Fibroblast of mammary gland (primary cell): ENCODE data around the gene ADGRG7.
A peak's percentile ranks its signal among the peaks of the same experiment; 100 is the strongest.

ENCODE experiments used
- DNase-seq: peaks from one replicate; pipeline ENCODE4 v3.0.0-alpha.2; 2010; ENCODE audit warnings: low read depth
- H3K4me3 ChIP-seq: 2 replicates; pipeline ENCODE4 v1.5.1; 2011; ENCODE audit warnings: low read depth, mild to moderate bottlenecking, low read length, moderate library complexity; ENCODE audit not compliant: control insufficient read depth
- CTCF ChIP-seq: conservative IDR thresholded peaks from 2 replicates; pipeline ENCODE4 v1.5.1; 2011; ENCODE audit warnings: low read depth, low read length, inconsistent platforms; ENCODE audit not compliant: control insufficient read depth, insufficient read depth

The ADGRG7 gene

GRCh38 chr3:100719136-100719535 lies 109.7 kb downstream of the ADGRG7 start:
- DNase-seq, result no peak
- no peak overlapping the region for H3K4me3 ChIP-seq
- TF ChIP-seq CTCF, result no peak

GRCh38 chr3:100720426-100720825 lies 111.0 kb downstream of the ADGRG7 start:
- no peak for DNase-seq
- TF ChIP-seq CTCF, result no peak
- H3K4me3 ChIP-seq, result no peak overlapping the region

GRCh38 chr3:100725935-100726513 lies 116.6 kb downstream of the ADGRG7 start:
- no peak overlapping the region for H3K4me3 ChIP-seq
- no peak for TF ChIP-seq CTCF

DNA sequence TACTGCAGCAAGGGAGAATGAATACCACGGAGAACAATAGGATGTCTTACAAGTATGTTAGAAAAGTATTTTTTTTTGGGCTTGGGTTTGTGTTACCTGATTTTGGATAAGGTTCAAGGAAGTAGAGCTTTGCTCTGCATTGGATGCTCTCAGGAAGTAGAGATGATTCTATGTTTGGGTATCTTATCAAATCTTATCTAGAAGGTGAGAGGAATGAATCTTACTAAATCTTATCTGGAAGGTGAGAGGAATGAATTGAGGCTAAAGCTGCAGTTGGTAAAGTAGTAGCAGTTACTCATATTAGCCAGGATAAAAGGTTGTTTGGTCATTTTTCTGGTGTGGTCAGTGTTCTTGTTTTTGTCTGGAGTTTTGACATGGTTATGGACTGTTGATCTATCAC lies 117.3 kb downstream of the ADGRG7 start:
- TF ChIP-seq CTCF, result no peak
- DNase-seq, result no peak
- H3K4me3 ChIP-seq, result no peak overlapping the region

More at GRCh38 chr3:100725935-100726513, 116.6 kb downstream of the ADGRG7 start:
- no peak for DNase-seq

DNA sequence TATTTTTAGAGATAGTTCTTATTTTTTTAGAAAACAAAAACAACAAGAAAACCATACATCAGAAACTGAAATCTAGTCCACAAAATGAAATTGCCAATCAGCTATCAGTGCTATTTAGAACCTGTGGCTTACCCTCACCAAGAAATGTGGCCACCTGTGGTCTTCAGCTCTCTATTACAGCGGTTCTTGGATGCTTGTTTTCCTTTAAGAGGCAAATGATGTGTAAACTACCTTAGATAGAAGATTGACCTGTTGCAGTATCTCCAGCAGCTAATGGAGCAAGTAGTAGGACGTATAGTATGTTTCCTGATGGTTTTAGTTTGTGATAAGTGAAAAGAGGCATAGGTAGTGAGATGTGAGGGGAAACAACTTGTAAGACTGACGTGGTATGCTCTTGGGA lies 121.1 kb downstream of the ADGRG7 start:
- H3K4me3 ChIP-seq, result no peak overlapping the region
- no peak for TF ChIP-seq CTCF
- DNase-seq, result no peak

DNA sequence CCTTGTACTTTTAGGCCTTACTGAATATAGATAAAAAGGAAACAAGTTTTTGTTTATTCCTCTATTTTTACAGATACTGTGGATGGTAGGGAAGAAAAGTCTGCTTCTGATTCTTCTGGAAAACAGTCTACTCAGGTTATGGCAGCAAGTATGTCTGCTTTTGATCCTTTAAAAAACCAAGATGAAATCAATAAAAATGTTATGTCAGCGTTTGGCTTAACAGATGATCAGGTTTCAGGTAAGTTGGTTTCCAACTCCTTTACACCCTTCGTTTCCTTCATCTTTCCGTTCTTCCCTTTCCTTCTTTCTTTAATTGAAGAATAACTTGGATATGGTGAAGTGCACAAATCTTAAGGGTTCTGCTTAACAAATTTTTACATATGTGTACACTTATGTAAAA lies 123.0 kb downstream of the ADGRG7 start:
- TF ChIP-seq CTCF, result no peak
- H3K4me3 ChIP-seq, result no peak overlapping the region
- no peak for DNase-seq

- DNase-seq, result peak; percentile 46
- no peak overlapping the region for H3K4me3 ChIP-seq
- TF ChIP-seq CTCF, result peak; percentile 44
These were observed 127.9 kb downstream of the ADGRG7 start for GRCh38 chr3:100737334-100737733.
